ENCODE measurements around the gene PRG2.

Gene PRG2, protein sequence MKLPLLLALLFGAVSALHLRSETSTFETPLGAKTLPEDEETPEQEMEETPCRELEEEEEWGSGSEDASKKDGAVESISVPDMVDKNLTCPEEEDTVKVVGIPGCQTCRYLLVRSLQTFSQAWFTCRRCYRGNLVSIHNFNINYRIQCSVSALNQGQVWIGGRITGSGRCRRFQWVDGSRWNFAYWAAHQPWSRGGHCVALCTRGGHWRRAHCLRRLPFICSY

DNA sequence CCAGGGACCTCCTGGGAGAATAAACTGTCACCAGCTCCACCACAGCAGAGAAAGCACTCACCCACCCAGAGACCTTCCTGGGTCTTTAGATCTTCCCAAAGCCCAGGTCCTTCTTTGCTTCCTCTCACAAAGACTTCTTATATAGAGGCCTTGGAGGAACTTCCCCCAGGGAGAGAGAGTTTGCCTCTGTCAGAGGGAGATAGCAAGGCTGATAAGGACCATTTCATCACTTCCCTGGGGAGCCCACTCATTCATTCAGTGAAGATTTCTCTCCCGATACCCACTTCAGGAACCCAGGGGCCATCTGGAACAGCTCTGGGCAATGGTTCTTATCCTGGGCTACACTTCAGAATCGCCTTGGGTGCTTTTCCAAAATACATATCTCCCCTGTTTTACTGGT lies at the start of gene PRG2:
Gene PRG2, minus strand, starts transcription at position 116 of the 400 bp plus-strand sequence. CDS start 706 bp downstream, outside the sequence.
- DNase-seq = no peak

DNA sequence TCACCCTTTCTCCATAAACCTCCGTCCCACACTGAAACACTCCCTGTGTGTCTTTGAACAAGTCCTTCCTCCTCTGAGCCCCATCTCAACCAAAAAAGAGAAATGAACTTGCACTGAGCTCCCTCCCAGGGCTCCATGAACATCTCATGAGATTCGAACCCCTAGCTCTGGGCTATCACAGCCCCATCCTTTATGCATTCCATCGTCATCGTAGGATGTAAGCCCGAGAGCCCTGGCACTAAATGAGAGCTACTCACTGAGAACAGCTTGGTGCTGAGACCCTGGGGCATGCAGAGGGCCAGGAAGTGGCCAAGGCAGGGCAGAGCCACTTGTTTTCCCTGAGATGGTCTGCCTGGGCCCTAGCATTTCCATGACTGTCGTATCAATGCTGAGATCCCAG lies 49.3 kb upstream of the PRG2 start:
- no peak for DNase-seq

- no peak for DNase-seq
These were observed 48.2 kb upstream of the PRG2 start for GRCh38 chr11:57438345-57439285.

GRCh38 chr11:57436031-57436430 lies 45.6 kb upstream of the PRG2 start:
- DNase-seq = no peak

DNA sequence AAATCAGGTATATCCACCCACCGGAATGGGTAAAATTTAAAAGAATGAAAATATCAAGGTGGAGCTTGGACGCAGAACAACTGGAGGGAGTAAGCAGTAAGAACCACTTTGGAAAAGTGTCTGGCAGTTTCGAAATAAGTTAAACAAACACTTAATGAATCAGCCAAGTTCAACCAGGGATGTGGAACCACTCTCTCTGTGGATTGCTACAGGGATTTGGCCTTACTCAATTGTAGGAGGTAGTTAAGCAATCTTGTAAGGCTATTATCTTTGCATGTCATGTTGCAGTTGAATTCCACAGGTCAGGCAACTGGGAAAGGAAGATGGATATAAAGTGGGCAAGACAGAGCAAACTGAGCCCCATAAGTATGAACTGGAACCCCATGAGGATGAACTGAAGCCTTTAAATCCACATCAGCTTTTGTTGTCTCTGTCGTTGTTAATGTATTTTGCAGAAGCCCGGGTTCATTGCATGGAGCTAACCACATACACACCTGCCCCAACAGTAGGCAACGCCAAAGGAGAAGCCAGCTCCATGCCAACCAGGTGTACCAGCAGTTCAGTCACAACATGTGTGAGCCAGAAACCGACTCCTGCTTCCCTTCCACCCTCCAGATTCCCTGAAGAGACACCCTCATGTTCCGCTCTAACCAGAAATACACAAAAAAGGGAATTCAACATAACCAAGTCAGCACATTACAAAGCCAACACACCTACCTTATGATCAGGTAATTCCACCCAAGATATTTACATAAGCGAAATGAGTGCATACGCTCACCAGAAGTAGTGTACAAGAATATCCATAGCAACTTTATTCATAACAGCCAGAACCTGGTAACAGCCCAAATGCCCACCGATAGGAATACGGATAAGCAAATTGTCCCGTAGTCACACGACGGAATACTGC lies 44.4 kb upstream of the PRG2 start:
- no peak for DNase-seq

DNA sequence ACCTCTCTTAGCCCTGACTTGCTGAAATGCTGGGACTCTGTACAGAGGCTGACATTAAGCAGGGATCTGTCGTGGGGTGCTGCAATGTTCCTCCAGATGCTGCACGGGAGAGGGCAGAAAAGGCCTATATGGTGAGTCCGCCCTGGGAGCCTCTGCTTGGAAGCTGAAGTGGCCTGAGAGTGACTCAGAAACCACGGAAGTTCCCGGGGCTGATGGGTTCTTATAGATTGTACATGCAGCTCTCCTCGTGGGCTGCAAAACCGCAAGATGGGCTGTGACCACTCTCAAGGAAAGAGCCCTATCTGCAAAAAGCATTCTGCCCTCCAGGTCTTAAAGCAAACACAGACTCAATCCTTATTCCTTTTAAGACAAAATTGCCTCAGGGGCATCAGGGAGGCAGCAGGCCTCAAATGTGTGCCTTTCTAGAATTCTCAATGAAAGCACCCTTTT lies 42.3 kb upstream of the PRG2 start:
- DNase-seq = no peak

GRCh38 chr11:57432149-57432561 lies 41.7 kb upstream of the PRG2 start:
- no peak for DNase-seq

DNA sequence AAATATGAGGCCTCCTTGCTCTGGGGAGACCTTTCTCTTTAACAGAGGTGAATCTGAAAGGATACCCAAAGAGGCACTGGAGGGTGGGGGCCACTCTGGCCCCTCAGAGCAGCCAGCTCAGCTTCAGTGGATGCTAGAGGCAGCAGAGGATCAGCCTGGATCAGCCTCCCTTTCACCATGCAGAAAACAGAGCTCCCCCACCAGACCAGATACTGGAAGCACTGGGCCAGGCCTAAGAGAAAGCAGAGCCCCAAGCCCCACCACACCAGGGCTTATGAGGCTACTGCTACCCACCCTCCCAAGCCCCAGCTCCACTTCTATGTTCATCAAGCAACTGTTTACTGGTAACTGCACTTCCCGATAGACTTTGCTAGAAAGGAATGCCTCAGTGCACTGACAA lies 40.5 kb upstream of the PRG2 start:
- DNase-seq = no peak

GRCh38 chr11:57429946-57430345 lies 39.5 kb upstream of the PRG2 start:
- DNase-seq = no peak

DNA sequence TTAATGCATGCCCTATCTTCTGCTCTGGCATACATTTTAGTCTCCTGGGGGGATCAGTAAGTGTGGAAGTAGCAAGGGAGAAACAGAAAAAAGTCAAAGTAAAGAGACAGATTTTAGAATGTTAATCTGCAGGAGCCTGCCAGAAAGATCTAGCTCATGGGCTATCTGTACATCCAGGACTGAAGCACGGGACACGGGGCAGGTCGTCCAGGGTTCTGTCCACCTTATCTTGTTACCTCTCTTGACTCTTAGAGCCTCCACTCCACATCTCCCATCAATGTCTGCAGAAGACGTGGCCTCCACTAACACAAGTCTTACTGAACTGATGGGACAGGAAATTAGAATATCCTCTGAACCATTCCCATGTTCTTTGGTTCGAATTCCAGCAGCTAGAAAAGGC lies 38.2 kb upstream of the PRG2 start:
- no peak for DNase-seq

DNA sequence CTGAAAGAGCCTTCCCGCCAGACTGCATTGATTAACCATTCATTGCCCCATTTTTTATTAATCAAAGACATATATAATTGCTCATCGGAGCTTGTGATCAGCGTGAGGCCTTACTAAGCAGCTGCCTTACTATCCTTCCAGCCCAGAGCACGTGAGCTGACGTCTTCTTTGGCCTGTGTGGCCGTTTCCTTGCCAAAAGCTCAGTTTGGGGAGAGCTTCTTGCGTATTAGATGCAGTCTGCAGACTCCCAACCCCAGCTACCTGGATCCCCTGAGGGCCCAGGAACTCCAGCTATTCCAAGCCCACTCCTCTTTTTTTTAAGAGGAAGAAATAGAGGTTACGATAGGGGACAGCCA lies 37.3 kb upstream of the PRG2 start:
- no peak for DNase-seq

GRCh38 chr11:57426929-57427726 lies 36.7 kb upstream of the PRG2 start, which contains the start of gene SLC43A3:
Gene SLC43A3 (minus strand): TSS chr11:57427121. CDS start chr11:57426172, 949 bp downstream.
- peak; percentile 64 to 71 for DNase-seq

DNA sequence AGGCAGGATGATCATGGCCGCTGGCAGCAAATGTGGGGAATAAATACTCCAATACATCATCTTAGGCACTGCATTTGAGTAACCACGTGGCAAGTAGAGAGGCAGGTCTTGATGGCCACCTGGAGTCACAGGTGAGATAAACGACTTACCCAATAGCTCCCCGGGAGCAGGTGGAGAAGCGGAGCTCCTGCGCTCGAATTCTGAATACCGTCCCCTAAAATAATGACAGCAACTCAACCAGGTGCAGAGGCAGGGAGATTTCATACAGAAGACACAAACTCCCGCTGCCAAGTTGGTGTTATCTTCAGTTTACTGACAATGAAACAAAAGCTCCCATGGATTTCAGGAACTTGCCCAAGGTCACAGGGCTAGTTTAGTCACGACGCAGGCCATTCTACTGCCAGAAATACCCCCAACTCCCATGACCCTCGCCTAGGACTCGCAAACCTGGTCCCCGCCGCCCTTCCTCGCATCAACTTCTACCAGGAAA lies 36.0 kb upstream of the PRG2 start:
- DNase-seq = no peak

GRCh38 chr11:57425565-57426438 lies 35.4 kb upstream of the PRG2 start:
- DNase-seq = no peak

- peak; percentile 80 to 87 for DNase-seq
These were observed 34.5 kb upstream of the PRG2 start for GRCh38 chr11:57424792-57425564.

- no peak for DNase-seq
These were observed 33.8 kb upstream of the PRG2 start for GRCh38 chr11:57424137-57424791.

DNA sequence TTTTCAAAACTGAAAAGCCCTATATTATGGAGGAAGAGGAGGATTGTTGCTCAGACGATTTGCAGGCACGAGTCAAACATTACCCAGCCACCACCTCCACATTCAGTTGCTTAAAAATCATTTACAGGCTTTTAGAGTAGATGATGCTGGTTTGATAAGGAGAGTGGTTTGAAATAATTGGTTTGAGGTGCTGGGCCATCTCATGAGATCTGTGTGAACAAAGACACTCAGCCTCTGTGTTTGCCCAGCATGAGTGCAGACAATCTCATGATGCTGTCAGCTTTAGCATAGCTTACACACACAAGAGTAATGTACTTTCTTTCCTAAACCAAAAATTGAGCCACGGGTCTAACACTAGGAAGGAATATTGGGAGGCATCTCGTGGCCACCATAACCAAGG lies 32.2 kb upstream of the PRG2 start:
- no peak for DNase-seq

GRCh38 chr11:57421805-57422204 lies 31.4 kb upstream of the PRG2 start:
- no peak for DNase-seq

DNA sequence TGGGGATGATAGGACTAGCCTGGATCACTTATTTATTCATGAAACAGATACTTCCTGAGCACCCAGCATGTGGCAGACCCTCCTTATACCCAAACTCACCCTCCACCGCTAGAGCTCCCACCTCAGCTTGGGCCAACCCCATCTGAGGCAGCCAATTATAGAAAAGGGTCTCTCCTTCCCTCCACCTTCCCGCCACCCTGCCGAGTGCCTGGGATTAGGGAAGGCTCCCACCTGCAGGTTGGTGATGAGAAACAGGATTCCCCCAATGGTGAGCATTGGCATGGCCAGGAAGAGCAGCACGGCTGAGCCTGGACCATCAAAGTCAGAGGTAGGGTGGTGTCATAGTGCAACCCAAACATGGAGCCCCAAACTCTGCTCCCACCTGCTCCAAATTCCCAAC lies 30.6 kb upstream of the PRG2 start:
- DNase-seq = no peak

DNA sequence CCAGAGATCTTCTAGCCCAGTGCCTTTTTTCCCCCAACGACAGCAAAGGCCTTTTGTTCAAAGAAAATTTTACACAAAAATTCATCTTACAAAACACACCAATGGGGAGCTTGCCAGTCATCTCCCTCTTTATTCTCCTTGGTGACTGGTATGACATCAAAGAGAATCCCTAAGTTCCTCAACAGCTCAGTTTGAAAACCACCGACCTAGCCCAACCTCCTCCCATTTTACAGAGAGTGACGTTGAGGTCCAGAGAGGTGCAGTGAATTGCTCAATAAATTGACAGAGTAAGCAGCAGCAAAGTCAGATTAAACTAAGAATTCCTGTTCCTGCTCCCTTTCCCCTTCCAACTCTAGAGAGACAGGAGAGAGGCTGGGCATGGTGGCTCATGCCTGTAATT lies 28.7 kb upstream of the PRG2 start:
- DNase-seq = no peak

Measured in activated CD4-positive, alpha-beta T cell treated with anti-CD3 and anti-CD28 coated beads, Interleukin-2, amount 50 U/mL, for 4 hours (primary cell).